ENCODE data around the gene MSI2.
"Not testable (repeated sequence)": the region's sequence is repeated elsewhere in the genome, so short reads cannot be mapped to it uniquely, and the experiment has no call there.

Gene MSI2

DNA sequence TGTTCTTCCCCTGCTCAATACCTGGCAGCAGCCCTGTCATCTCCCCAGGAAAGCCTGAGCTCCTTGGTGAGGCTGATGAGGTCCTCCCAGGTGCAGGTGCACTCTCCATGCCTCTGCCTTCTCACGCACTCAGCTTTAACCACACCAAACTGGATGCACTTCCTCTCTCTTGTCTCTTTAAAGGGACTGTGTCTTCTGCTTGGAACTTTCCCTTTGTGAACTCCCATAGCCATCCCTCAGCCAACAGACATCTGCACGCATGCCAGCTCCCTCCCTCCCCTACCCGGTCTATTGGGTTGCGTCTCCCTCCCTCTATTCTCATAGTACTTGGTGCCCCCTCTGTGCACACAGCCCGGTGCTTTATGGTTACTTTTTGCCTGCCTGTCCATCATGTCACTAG lies 231.2 kb downstream of the MSI2 start:
- H3K4me3 ChIP-seq (ENCODE audit: low read depth in 1 of 2, low read length in 2 of 2) = no peak overlapping the region
- no peaks in the 10 kb centered on the region for H3K9me3 ChIP-seq (ENCODE audit: control insufficient read depth in 1 of 2, low read length in 2 of 2)
- no peaks in the 10 kb centered on the region for H3K27me3 ChIP-seq (ENCODE audit: low read depth, low read length)
- peaks cover 0 to 14% of the 10 kb centered on the region in 2 donors for H3K4me1 ChIP-seq (ENCODE audit: control insufficient read depth in 1 of 2, insufficient read depth in 2 of 2, low read length in 2 of 2)
- no peak overlapping the region for H3K27ac ChIP-seq (ENCODE audit: low read length)
- H3K36me3 ChIP-seq (ENCODE audit: control insufficient read depth in 1 of 2, insufficient read depth in 2 of 2, low read length in 2 of 2) = no peaks in the 10 kb centered on the region

DNA sequence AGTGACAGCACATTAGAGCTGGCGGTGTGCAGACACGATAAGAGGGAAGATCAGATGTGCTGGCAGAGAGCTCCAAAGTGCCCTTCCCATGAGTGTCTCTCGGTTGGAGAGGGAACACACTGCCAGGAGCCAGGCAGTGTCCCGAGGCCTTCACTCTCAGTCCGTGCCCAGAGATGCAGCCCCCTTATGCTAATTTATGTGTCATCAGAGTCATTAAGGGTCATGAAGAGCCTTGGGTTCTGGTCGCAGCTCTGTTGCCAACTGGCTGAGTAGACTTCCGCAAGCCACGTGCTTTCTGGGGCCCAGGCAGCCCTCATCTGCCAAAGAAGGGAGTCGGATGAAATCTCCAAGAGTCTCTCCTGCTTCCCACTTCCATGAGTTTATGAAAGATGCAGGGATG lies 232.5 kb downstream of the MSI2 start:
- H3K27me3 ChIP-seq (ENCODE audit: low read depth, low read length) = no peaks in the 10 kb centered on the region
- H3K36me3 ChIP-seq (ENCODE audit: control insufficient read depth in 1 of 2, insufficient read depth in 2 of 2, low read length in 2 of 2) = no peaks in the 10 kb centered on the region
- peaks cover 0 to 12% of the 10 kb centered on the region in 2 donors for H3K4me1 ChIP-seq (ENCODE audit: control insufficient read depth in 1 of 2, insufficient read depth in 2 of 2, low read length in 2 of 2)
- no peaks in the 10 kb centered on the region for H3K9me3 ChIP-seq (ENCODE audit: control insufficient read depth in 1 of 2, low read length in 2 of 2)
- H3K4me3 ChIP-seq (ENCODE audit: low read depth in 1 of 2, low read length in 2 of 2) = no peak overlapping the region
- H3K27ac ChIP-seq (ENCODE audit: low read length) = no peak overlapping the region

- H3K4me1 ChIP-seq (ENCODE audit: control insufficient read depth in 1 of 2, insufficient read depth in 2 of 2, low read length in 2 of 2) = peaks cover 0 to 12% of the 10 kb centered on the region in 2 donors
- H3K27me3 ChIP-seq (ENCODE audit: low read depth, low read length) = no peaks in the 10 kb centered on the region
- no peaks in the 10 kb centered on the region for H3K36me3 ChIP-seq (ENCODE audit: control insufficient read depth in 1 of 2, insufficient read depth in 2 of 2, low read length in 2 of 2)
- no peaks in the 10 kb centered on the region for H3K9me3 ChIP-seq (ENCODE audit: control insufficient read depth in 1 of 2, low read length in 2 of 2)
- no peak overlapping the region for H3K27ac ChIP-seq (ENCODE audit: low read length)
- no peak overlapping the region for H3K4me3 ChIP-seq (ENCODE audit: low read depth in 1 of 2, low read length in 2 of 2)
Measured at GRCh38 chr17:57489321-57489720, 233.0 kb downstream of the MSI2 start.

DNA sequence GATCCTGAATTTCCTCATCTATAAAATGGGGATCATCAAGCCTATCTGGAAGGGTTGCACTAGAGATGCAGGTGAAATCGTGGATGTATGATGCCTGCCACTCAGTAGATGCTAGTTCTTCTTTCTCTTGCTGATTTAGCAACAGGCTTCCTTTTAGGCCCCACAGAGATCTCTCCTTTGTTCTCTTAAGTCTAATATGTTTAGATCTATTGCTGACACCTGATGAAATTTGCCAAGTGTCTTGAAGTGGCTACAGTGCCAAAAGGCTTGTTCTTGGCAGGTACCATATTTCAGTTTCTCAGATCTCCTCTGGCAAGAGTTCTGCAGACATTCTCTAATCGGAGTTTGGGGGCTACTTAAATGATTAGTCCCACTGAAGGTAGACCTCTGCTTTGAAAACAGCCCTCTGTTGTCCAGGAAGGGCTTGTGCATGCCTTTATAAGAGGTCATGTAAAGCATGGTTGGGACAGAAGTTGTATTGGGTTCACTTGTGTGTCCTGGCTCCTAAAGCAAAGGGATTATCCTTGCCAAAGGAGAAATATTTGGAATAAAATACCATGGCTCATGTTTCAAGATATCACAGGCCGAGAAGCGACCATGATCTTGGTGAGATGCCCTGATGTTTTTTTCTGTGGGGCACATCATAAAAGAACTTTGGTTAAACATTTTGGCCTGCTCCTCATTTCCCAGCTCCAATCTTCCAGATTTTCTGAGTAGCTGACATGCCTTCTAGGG lies 234.0 kb downstream of the MSI2 start:
- Histone ChIP-seq H3K36me3 (ENCODE audit: control insufficient read depth in 1 of 2, insufficient read depth in 2 of 2, low read length in 2 of 2) (no peaks in the 10 kb centered on the region), H3K4me3 (ENCODE audit: low read depth in 1 of 2, low read length in 2 of 2) (no peak overlapping the region), H3K27ac (ENCODE audit: low read length) (no peak overlapping the region), H3K4me1 (ENCODE audit: control insufficient read depth in 1 of 2, insufficient read depth in 2 of 2, low read length in 2 of 2) (peaks cover 0 to 12% of the 10 kb centered on the region in 2 donors), H3K27me3 (ENCODE audit: low read depth, low read length) (no peaks in the 10 kb centered on the region), H3K9me3 (ENCODE audit: control insufficient read depth in 1 of 2, low read length in 2 of 2) (no peaks in the 10 kb centered on the region)

DNA sequence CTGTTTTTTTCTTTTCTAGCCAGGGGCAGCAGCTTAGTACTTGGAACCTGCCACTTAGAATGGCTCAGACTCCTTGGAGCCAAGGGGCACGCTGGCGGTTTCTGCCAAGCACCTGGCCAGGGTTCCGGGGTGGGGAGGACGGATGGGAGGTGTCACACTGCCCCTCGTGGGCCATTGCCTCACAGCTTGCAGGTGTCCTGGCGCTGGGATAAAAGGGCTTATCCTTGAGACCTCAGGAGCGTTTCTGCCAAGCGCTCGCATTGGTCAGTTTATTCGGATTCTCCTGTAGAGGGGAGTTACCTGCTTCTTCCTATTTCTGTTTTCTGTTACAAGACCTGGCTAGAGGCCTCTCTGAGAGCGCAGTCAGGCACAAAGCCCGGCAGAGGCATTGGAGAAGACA lies 234.6 kb downstream of the MSI2 start:
- Histone ChIP-seq H3K4me3 (ENCODE audit: low read depth in 1 of 2, low read length in 2 of 2) (no peak overlapping the region), H3K27ac (ENCODE audit: low read length) (no peak overlapping the region), H3K9me3 (ENCODE audit: control insufficient read depth in 1 of 2, low read length in 2 of 2) (no peaks in the 10 kb centered on the region), H3K27me3 (ENCODE audit: low read depth, low read length) (no peaks in the 10 kb centered on the region), H3K4me1 (ENCODE audit: control insufficient read depth in 1 of 2, insufficient read depth in 2 of 2, low read length in 2 of 2) (peaks cover 0 to 12% of the 10 kb centered on the region in 2 donors), H3K36me3 (ENCODE audit: control insufficient read depth in 1 of 2, insufficient read depth in 2 of 2, low read length in 2 of 2) (no peaks in the 10 kb centered on the region)

GRCh38 chr17:57493171-57493570 lies 236.8 kb downstream of the MSI2 start:
- Histone ChIP-seq H3K27ac (ENCODE audit: low read length) (no peak overlapping the region), H3K9me3 (ENCODE audit: control insufficient read depth in 1 of 2, low read length in 2 of 2) (no peaks in the 10 kb centered on the region), H3K27me3 (ENCODE audit: low read depth, low read length) (no peaks in the 10 kb centered on the region), H3K4me3 (ENCODE audit: low read depth in 1 of 2, low read length in 2 of 2) (no peak overlapping the region), H3K36me3 (ENCODE audit: control insufficient read depth in 1 of 2, insufficient read depth in 2 of 2, low read length in 2 of 2) (no peaks in the 10 kb centered on the region), H3K4me1 (ENCODE audit: control insufficient read depth in 1 of 2, insufficient read depth in 2 of 2, low read length in 2 of 2) (peaks cover 0 to 12% of the 10 kb centered on the region in 2 donors)

- no peaks in the 10 kb centered on the region for H3K9me3 ChIP-seq (ENCODE audit: control insufficient read depth in 1 of 2, low read length in 2 of 2)
- H3K4me1 ChIP-seq (ENCODE audit: control insufficient read depth in 1 of 2, insufficient read depth in 2 of 2, low read length in 2 of 2) = peaks cover 0 to 12% of the 10 kb centered on the region in 2 donors
- H3K36me3 ChIP-seq (ENCODE audit: control insufficient read depth in 1 of 2, insufficient read depth in 2 of 2, low read length in 2 of 2) = no peaks in the 10 kb centered on the region
Measured at GRCh38 chr17:57493625-57494024, 237.3 kb downstream of the MSI2 start.

DNA sequence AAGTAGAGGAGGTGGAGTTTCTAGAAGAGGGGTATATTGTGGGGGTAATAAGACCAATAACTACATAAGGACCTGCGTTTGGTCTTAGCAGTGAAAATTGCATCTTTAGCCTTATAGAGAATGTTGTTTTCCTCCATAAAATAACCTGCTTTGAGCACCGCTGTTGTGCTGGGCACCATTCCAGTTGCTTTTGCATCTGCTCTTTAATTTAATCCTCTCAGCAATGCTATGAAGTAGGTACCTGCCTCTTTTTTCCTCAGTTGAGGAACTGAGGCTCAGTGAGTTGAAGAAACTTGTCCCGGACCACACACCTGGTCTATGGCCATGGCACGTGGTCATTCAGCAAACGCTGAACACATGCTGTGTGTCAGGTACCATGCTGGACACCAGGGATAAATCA lies 238.1 kb downstream of the MSI2 start:
- Histone ChIP-seq H3K4me3 (ENCODE audit: low read depth in 1 of 2, low read length in 2 of 2) (no peak overlapping the region), H3K36me3 (ENCODE audit: control insufficient read depth in 1 of 2, insufficient read depth in 2 of 2, low read length in 2 of 2) (no peaks in the 10 kb centered on the region), H3K4me1 (ENCODE audit: control insufficient read depth in 1 of 2, insufficient read depth in 2 of 2, low read length in 2 of 2) (peaks cover 0 to 12% of the 10 kb centered on the region in 2 donors), H3K27ac (ENCODE audit: low read length) (no peak overlapping the region), H3K27me3 (ENCODE audit: low read depth, low read length) (no peaks in the 10 kb centered on the region), H3K9me3 (ENCODE audit: control insufficient read depth in 1 of 2, low read length in 2 of 2) (no peaks in the 10 kb centered on the region)

More at GRCh38 chr17:57493625-57494024, 237.3 kb downstream of the MSI2 start:
- Histone ChIP-seq H3K27me3 (ENCODE audit: low read depth, low read length) (no peaks in the 10 kb centered on the region), H3K4me3 (ENCODE audit: low read depth in 1 of 2, low read length in 2 of 2) (no peak overlapping the region), H3K27ac (ENCODE audit: low read length) (no peak overlapping the region)

DNA sequence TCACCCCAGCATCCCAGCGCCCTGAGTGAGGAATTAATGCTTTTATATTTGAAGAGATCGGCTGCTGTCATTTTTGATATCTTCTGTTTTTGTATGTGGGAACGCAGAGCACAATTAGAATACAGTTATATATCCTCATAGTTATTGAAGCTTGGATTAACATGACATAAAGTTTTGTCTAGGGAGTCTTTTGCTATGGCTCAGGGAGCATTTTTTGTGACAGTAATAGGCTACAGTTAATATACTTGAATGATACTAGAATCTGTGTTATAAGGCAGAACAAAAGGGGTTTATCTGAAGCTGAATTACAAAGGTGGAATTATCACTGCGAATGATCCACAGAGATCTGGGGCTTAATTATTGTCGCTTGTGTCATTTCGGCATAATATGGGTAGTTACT lies 239.4 kb downstream of the MSI2 start:
- Histone ChIP-seq H3K9me3 (ENCODE audit: control insufficient read depth in 1 of 2, low read length in 2 of 2) (no peaks in the 10 kb centered on the region), H3K4me3 (ENCODE audit: low read depth in 1 of 2, low read length in 2 of 2) (no peak overlapping the region)

GRCh38 chr17:57496382-57496781 lies 240.1 kb downstream of the MSI2 start:
- no peak overlapping the region for H3K27ac ChIP-seq (ENCODE audit: low read length)
- no peaks in the 10 kb centered on the region for H3K4me1 ChIP-seq (ENCODE audit: control insufficient read depth in 1 of 2, insufficient read depth in 2 of 2, low read length in 2 of 2)
- H3K36me3 ChIP-seq (ENCODE audit: control insufficient read depth in 1 of 2, insufficient read depth in 2 of 2, low read length in 2 of 2) = no peaks in the 10 kb centered on the region
- H3K9me3 ChIP-seq (ENCODE audit: control insufficient read depth in 1 of 2, low read length in 2 of 2) = no peaks in the 10 kb centered on the region
- H3K4me3 ChIP-seq (ENCODE audit: low read depth in 1 of 2, low read length in 2 of 2) = no peak overlapping the region
- H3K27me3 ChIP-seq (ENCODE audit: low read depth, low read length) = no peaks in the 10 kb centered on the region

More for the DNA sequence above, 239.4 kb downstream of the MSI2 start:
- Histone ChIP-seq H3K4me1 (ENCODE audit: control insufficient read depth in 1 of 2, insufficient read depth in 2 of 2, low read length in 2 of 2) (peaks cover 0 to 2% of the 10 kb centered on the region in 2 donors), H3K27me3 (ENCODE audit: low read depth, low read length) (no peaks in the 10 kb centered on the region), H3K27ac (ENCODE audit: low read length) (no peak overlapping the region), H3K36me3 (ENCODE audit: control insufficient read depth in 1 of 2, insufficient read depth in 2 of 2, low read length in 2 of 2) (no peaks in the 10 kb centered on the region)

DNA sequence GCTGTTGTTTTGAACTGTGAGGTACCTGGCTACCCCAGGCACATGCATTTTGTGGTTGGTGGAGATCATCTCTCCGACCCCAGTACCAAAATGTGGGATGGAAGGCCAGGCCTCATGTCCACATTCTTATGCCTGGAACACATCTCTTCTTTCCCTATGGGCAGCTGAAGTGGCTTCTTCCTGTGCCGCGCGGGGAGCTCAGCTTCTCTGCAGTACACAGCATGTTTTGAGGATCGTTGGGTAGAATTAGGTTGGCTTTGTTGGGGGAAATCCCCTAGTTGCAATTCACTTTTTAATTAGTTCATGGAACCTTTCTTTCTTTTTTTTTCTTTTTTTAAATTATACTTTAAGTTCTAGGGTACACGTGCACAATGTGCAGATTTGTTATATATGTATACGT lies 242.1 kb downstream of the MSI2 start:
- H3K4me1 ChIP-seq (ENCODE audit: control insufficient read depth in 1 of 2, insufficient read depth in 2 of 2, low read length in 2 of 2) = no peaks in the 10 kb centered on the region
- H3K9me3 ChIP-seq (ENCODE audit: control insufficient read depth in 1 of 2, low read length in 2 of 2) = no peaks in the 10 kb centered on the region
- H3K36me3 ChIP-seq (ENCODE audit: control insufficient read depth in 1 of 2, insufficient read depth in 2 of 2, low read length in 2 of 2) = no peaks in the 10 kb centered on the region
- no peak overlapping the region for H3K4me3 ChIP-seq (ENCODE audit: low read depth in 1 of 2, low read length in 2 of 2)
- H3K27ac ChIP-seq (ENCODE audit: low read length) = no peak overlapping the region
- no peaks in the 10 kb centered on the region for H3K27me3 ChIP-seq (ENCODE audit: low read depth, low read length)

DNA sequence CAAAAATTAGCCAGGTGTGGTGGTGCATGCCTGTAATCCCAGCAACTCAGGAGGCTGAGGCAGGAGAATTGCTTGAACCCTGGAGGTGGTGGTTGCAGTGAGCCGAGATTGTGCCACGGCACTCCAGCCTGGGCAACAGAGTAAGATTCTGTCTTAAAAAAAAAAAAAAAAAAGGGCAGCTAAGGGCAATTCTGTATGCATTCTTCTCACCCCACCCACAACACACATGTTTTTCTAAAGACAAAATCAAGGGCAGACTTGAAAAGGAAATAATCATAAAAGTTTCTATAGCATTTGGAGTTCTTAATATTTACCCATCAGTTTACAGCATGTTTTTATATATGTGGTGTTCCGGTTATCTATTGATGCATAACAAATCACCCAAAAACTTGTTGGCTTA lies 242.9 kb downstream of the MSI2 start:
- not testable (repeated sequence) for H3K4me3 ChIP-seq (ENCODE audit: low read depth in 1 of 2, low read length in 2 of 2); H3K36me3 ChIP-seq (ENCODE audit: control insufficient read depth in 1 of 2, insufficient read depth in 2 of 2, low read length in 2 of 2); H3K27me3 ChIP-seq (ENCODE audit: low read depth, low read length); H3K4me1 ChIP-seq (ENCODE audit: control insufficient read depth in 1 of 2, insufficient read depth in 2 of 2, low read length in 2 of 2); H3K9me3 ChIP-seq (ENCODE audit: control insufficient read depth in 1 of 2, low read length in 2 of 2); H3K27ac ChIP-seq (ENCODE audit: low read length)

Measured in muscle layer of duodenum (tissue), 2 donors.